GM12891 (cell line): ENCODE results near the gene PDZRN4.

Experiments
- POLR2A ChIP-seq: IDR thresholded peaks from 2 replicates; pipeline ENCODE4 v1.6.1; 2011; ENCODE audit warnings: low read depth, low read length, control low read depth
- SPI1 ChIP-seq: IDR thresholded peaks from 2 replicates; pipeline ENCODE4 v1.6.1; 2011; ENCODE audit warnings: low read depth, low read length, control low read depth

- TF ChIP-seq POLR2A = no peak
- TF ChIP-seq SPI1 = no peak
Observed at GRCh38 chr12:41530441-41530840, 342.3 kb downstream of the PDZRN4 start.
